GM18861 (cell line): ENCODE measurements around the gene MT1B.
"Not testable (repeated sequence)": the region's sequence is repeated elsewhere in the genome, so short reads cannot be mapped to it uniquely, and the experiment has no call there.

Source experiments
- ATAC-seq: cut with Tn5 transposase; IDR thresholded peaks from one replicate; pipeline ENCODE4 v1.9.1; 2021; ENCODE audit not compliant: unreplicated experiment

Gene MT1B

GRCh38 chr16:56620339-56620897, 31.3 kb upstream of the MT1B start:
- no peak for ATAC-seq

GRCh38 chr16:56621665-56622445, 29.8 kb upstream of the MT1B start:
- ATAC-seq = not testable (repeated sequence)

GRCh38 chr16:56623184-56623583, 28.5 kb upstream of the MT1B start:
- ATAC-seq = not testable (repeated sequence)

- no peak for ATAC-seq
Observed at GRCh38 chr16:56623637-56624036, 28.0 kb upstream of the MT1B start.

GRCh38 chr16:56625140-56625942, 26.3 kb upstream of the MT1B start, which contains the start of gene MT1E:
Gene MT1E (plus strand): TSS chr16:56625781. CDS start chr16:56625852, 71 bp downstream.
- ATAC-seq = no peak

- ATAC-seq = no peak
Observed at GRCh38 chr16:56625943-56626654, 25.6 kb upstream of the MT1B start.

GRCh38 chr16:56626685-56627084, 25.0 kb upstream of the MT1B start:
- no peak for ATAC-seq

GRCh38 chr16:56628486-56629350, 23.0 kb upstream of the MT1B start:
- no peak for ATAC-seq

- no peak for ATAC-seq
Observed at GRCh38 chr16:56629531-56629930, 22.2 kb upstream of the MT1B start.

- ATAC-seq = peak; percentile 90
Observed at GRCh38 chr16:56630134-56630533, 21.6 kb upstream of the MT1B start.

- no peak for ATAC-seq
Observed at GRCh38 chr16:56631197-56631596, 20.5 kb upstream of the MT1B start.

GRCh38 chr16:56631832-56632155, 19.9 kb upstream of the MT1B start:
- no peak for ATAC-seq

- no peak for ATAC-seq
Observed at GRCh38 chr16:56632156-56632847, 19.4 kb upstream of the MT1B start, which contains the start of gene MT1M. Gene MT1M (plus strand): TSS chr16:56632659. CDS start chr16:56632732, 73 bp downstream.

GRCh38 chr16:56632848-56633365, 18.8 kb upstream of the MT1B start:
- ATAC-seq = no peak

- no peak for ATAC-seq
Observed at GRCh38 chr16:56633535-56633934, 18.2 kb upstream of the MT1B start.

GRCh38 chr16:56634715-56635440, 16.8 kb upstream of the MT1B start:
- no peak for ATAC-seq

- no peak for ATAC-seq
Observed at GRCh38 chr16:56635441-56635967, 16.2 kb upstream of the MT1B start.

GRCh38 chr16:56636616-56637413, 14.9 kb upstream of the MT1B start:
- ATAC-seq = no peak
